ENCODE data around the gene GGTLC1. TPM values are rescaled to one million over a fixed set of nuclear protein-coding genes. Genes with fewer than 3 reads are reported as not detected.

The GGTLC1 gene
- total RNA-seq, 1 experiment from 2014 or later: not detected

DNA sequence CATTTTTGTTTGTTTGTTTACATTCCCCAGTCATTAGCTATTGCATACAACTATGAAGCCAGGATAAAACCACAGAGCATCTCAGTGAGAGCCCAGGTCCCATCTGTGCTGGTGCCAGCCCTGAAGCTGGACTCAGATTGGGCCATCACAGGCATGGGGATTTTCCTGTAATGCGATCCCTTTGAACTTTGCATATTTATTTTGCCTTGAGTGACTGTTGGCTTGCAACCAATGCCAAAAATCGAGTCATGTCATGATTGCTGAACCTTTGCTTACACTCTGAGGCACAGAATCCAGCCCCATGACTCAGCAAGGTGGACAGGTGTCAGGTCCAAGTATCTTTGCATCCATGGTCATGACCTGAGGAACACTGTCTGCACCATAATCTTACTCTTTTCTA, 46.2 kb upstream of the GGTLC1 start:
- H3K4me1 ChIP-seq (ENCODE audit: insufficient read depth, low read length): peaks cover 3% of the 10 kb centered on the region; the same call in 1 of the 2 replicates
- H3K4me1 Mint-ChIP-seq: peaks cover 2 to 7% of the 10 kb centered on the region in 2 experiments; a peak in 3 of 4 replicates
- no peaks in the 10 kb centered on the region for H3K23me2 ChIP-seq (ENCODE audit: insufficient read length, low read depth, low read length, poor library complexity, severe bottlenecking)
- H3K27me3 Mint-ChIP-seq (ENCODE audit: low read depth): no peaks in the 10 kb centered on the region
- H3K9me3 Mint-ChIP-seq: no peaks in the 10 kb centered on the region
- H3K27me3 ChIP-seq (ENCODE audit: insufficient read depth, low read length): no peaks in the 10 kb centered on the region
- DNase-seq: no peak
- H4K20me1 ChIP-seq (ENCODE audit: control insufficient read depth, insufficient read depth, insufficient read length): no peaks in the 10 kb centered on the region
- no peak overlapping the region for H3K56ac ChIP-seq (ENCODE audit: insufficient read length, low read depth, low read length)
- WGBS (ENCODE audit: extremely low coverage, insufficient read length, low lambda C conversion rate): no CpG with 5 or more reads among the region's 2 CpGs
- no peak overlapping the region for H4K91ac ChIP-seq (ENCODE audit: insufficient read length, low read depth, low read length)
- no peak overlapping the region for H2BK12ac ChIP-seq (ENCODE audit: insufficient read length, low read depth, low read length)
- no peak overlapping the region for H3T11ph ChIP-seq (ENCODE audit: low read length)
- no peak overlapping the region for H4K5ac ChIP-seq (ENCODE audit: insufficient read length, low read depth, low read length)
- no peak overlapping the region for H2BK5ac ChIP-seq (ENCODE audit: insufficient read length, low read length)
- H2AK5ac ChIP-seq (ENCODE audit: insufficient read length, low read length): no peak overlapping the region
- no peak overlapping the region for H2AFZ ChIP-seq (ENCODE audit: low read length)
- no peak overlapping the region for H3K18ac ChIP-seq (ENCODE audit: insufficient read length, low read depth, low read length)
- no peak overlapping the region for H3K4me3 Mint-ChIP-seq
- TF ChIP-seq, protein P1, sequence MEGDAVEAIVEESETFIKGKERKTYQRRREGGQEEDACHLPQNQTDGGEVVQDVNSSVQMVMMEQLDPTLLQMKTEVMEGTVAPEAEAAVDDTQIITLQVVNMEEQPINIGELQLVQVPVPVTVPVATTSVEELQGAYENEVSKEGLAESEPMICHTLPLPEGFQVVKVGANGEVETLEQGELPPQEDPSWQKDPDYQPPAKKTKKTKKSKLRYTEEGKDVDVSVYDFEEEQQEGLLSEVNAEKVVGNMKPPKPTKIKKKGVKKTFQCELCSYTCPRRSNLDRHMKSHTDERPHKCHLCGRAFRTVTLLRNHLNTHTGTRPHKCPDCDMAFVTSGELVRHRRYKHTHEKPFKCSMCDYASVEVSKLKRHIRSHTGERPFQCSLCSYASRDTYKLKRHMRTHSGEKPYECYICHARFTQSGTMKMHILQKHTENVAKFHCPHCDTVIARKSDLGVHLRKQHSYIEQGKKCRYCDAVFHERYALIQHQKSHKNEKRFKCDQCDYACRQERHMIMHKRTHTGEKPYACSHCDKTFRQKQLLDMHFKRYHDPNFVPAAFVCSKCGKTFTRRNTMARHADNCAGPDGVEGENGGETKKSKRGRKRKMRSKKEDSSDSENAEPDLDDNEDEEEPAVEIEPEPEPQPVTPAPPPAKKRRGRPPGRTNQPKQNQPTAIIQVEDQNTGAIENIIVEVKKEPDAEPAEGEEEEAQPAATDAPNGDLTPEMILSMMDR (conservative IDR thresholded peaks at IDR 0.05): no peak
- no peak overlapping the region for H3K4me2 ChIP-seq (ENCODE audit: insufficient read depth, insufficient read length, low read length)
- H3K4ac ChIP-seq (ENCODE audit: low read depth, low read length): no peak overlapping the region
- no peaks in the 10 kb centered on the region for H3K9me3 ChIP-seq (ENCODE audit: control insufficient read depth, low read depth, low read length)
- H3K27ac Mint-ChIP-seq: no peak overlapping the region
- no peak overlapping the region for H3K9ac ChIP-seq (ENCODE audit: extremely low read depth, insufficient read length, low read length)
- H2BK15ac ChIP-seq (ENCODE audit: low read depth, low read length): no peak overlapping the region
- no peaks in the 10 kb centered on the region for H3K79me1 ChIP-seq (ENCODE audit: insufficient read depth, low read depth, low read length, poor library complexity, severe bottlenecking)
- no peak overlapping the region for H3K27ac ChIP-seq (ENCODE audit: insufficient read length, low read depth, low read length)
- H3K79me2 ChIP-seq (ENCODE audit: insufficient read depth, low read length): no peaks in the 10 kb centered on the region
- H2BK20ac ChIP-seq (ENCODE audit: low read depth, low read length, poor library complexity, severe bottlenecking): no peak overlapping the region
- H3K23ac ChIP-seq (ENCODE audit: insufficient read length, low read depth, low read length): no peak overlapping the region
- no peak overlapping the region for H3K14ac ChIP-seq (ENCODE audit: insufficient read depth, low read length)
- no peak overlapping the region for H4K8ac ChIP-seq (replicated peaks; ENCODE audit: insufficient read length, low read depth, low read length)
- no peak overlapping the region for H2BK120ac ChIP-seq (ENCODE audit: low read depth, low read length, poor library complexity, severe bottlenecking)
- H3K36me3 Mint-ChIP-seq (ENCODE audit: insufficient read depth in 1 of 3, low read depth in 3 of 3): no peaks in the 10 kb centered on the region
